ENCODE measurements around the gene GPC3.
"Not testable (repeated sequence)": the region's sequence is repeated elsewhere in the genome, so short reads cannot be mapped to it uniquely, and the experiment has no call there.

- not testable (repeated sequence) for TF ChIP-seq CTCF (conservative IDR thresholded peaks at IDR 0.05); EZH2 (IDR thresholded peaks at IDR 0.05; ENCODE audit: low read depth)
Measured at GRCh38 chrX:133991057-133991456, 5.7 kb upstream of the GPC3 start.
